Erythroblast (primary cell): ENCODE measurements around the gene FAM168A.

ENCODE experiments used
- DNase-seq, 2 experiments: peaks; one replicate each; lab custom pipeline; 2025; lab: John Stamatoyannopoulos, UW
- GATA1 ChIP-seq: IDR thresholded peaks from 2 replicates; pipeline ENCODE4 v1.6.1; 2011; ENCODE audit warnings: low read depth, mild to moderate bottlenecking, control low read depth, low read length, moderate library complexity
- POLR2A ChIP-seq: IDR thresholded peaks from 2 replicates; pipeline ENCODE4 v1.6.1; 2011; ENCODE audit warnings: mild to moderate bottlenecking, low read length

Gene FAM168A, protein sequence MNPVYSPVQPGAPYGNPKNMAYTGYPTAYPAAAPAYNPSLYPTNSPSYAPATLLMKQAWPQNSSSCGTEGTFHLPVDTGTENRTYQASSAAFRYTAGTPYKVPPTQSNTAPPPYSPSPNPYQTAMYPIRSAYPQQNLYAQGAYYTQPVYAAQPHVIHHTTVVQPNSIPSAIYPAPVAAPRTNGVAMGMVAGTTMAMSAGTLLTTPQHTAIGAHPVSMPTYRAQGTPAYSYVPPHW

GRCh38 chr11:73597956-73598718, at the start of gene FAM168A:
Gene FAM168A (minus strand): TSS chr11:73598112. CDS start chr11:73468474, 129,638 bp downstream.
- no peak for TF ChIP-seq GATA1
- TF ChIP-seq POLR2A, result peak; percentile 71
- DNase-seq, result peak; percentile 96 to 97

DNA sequence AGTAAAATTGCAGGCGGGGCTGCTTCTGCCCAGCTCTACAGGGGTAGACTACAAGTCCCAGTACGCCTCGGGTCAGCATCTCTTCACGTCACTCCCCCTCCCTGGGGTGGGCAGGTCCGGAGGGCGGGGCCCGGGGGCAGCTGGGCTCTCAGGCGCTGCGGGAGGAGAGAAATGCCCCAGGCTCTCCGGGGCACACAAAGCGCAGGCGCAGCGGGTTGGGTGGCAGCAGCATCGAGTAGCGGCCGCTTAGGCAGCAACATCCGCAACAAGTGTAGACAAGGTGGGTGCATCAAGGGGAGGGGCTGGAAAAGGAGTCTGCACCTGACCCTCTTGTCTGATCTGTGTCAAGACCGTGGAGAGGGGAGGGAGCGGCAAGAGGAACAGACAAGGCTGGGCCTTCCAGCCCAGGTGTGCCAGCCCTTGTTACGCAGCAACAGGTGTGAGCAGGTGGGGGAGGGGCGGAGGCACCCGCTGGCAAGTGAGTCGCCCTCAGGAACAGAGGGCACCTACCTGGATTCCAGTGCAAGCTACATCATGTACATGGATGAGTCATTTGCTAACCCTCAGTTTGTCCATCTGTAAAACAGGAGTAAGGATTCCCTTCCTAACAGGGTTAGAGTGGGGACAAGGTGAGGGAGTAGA, 49.7 kb upstream of the FAM168A start:
- TF ChIP-seq POLR2A (no peak), GATA1 (no peak)
- DNase-seq, result peak; percentile 51 to 58

DNA sequence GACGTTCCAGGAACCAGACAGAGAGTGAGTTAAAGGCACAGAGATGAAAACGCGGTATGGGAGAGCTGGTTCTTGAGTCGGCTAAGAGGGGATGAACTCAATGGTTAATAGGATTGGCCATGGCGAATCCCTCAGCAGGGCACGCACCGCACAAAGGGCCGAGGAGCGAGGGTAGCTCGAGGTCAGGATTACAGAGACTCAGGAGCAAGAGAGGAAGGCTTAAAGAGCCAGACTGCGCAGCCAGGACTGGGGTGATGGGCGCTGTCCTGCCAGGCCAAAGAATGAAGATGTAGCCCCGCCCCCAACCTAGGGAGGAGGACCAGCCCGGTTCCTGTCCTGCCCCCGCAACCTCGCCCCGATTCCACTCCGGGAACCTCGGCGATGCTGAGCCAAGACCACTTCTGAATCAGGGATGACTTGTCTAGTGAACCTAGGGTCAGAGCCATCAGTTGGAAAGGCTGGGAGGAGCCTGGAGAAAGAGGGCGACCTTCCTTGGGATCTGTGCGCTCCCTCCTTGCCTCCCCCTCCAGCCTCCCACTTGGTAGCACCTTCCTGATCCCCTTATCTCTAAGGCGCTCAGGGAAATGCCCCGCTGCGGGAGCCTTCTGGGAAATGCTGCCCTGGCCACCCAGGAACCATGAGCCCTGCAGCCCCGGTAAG, 48.2 kb upstream of the FAM168A start, which contains the start of gene PLEKHB1:
Gene PLEKHB1, plus strand, starts transcription at position 610 of the 660 bp plus-strand sequence. Its CDS starts 28 bp downstream, at position 638.
- TF ChIP-seq GATA1 (no peak), POLR2A (no peak)
- DNase-seq, result no peak

DNA sequence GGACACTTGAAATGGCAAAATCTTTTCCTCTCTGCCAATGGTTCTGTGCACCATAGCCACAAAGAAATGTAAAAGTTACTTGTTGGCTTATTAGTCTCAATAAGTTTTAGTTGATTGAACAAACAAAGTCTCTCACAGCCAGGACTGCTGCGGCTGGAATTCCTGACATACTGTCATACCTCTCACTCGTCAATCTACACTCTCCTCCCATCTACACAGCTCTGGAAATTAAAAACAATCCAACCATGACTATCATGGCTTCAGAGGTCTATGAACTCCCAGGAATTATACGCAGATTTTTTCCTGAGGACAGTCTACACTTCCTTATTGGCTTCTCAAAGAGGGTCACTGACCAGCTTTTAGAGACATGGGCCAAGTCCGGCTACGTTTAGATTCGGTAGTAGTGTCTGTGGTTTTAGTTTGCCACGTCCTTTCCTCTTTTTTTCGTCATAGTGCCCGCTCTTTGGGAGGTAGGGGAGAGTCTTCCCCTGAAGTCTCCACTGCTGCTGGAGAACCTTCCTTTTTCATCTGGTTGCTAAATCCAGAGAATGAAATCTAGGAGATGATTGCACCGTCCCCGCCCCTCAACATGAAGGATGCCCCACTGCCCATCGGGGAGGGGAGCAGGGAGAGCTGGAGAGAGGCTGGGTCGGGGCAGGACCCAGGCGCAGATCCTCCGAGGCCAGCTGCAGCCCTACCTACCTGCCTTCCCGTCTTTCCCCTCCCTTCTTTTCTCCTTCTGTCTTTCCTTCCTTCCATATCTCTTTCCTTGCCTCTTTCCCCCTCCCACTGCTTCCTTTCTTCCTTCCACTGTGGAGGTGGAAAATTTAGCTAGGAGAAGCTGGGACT, 47.4 kb upstream of the FAM168A start:
- no peak for TF ChIP-seq GATA1
- no peak for TF ChIP-seq POLR2A
- DNase-seq, result no peak

GRCh38 chr11:73641668-73642067, 43.8 kb upstream of the FAM168A start:
- DNase-seq, result no peak
- TF ChIP-seq GATA1, result no peak
- TF ChIP-seq POLR2A, result no peak

DNA sequence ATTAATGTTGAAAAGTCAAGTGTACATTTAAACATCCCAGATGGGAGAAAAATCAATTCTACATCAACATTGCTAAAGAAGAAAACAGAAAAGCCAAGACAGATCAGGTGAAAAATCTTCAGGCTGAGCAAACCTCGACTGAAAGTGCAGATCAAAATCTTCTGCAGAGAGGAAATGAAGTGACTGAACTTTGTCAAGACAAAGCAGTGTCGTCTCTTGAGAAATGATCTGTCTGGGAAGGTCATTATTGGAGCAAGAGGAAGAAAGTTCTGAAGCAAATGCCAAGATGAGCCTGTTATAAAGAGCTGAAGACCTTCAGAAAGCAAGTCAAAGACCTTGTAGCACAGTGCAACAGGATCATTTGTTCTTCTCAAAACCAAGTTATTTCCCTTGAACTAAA, 42.7 kb upstream of the FAM168A start:
- DNase-seq, result no peak
- TF ChIP-seq POLR2A (no peak), GATA1 (no peak)

GRCh38 chr11:73637012-73637411, 39.1 kb upstream of the FAM168A start:
- TF ChIP-seq POLR2A (no peak), GATA1 (no peak)
- no peak for DNase-seq

- DNase-seq, result no peak
- TF ChIP-seq GATA1 (no peak), POLR2A (no peak)
Measured at GRCh38 chr11:73636249-73636648, 38.3 kb upstream of the FAM168A start.

GRCh38 chr11:73635721-73636120, 37.8 kb upstream of the FAM168A start:
- DNase-seq, result no peak
- TF ChIP-seq POLR2A (no peak), GATA1 (no peak)

DNA sequence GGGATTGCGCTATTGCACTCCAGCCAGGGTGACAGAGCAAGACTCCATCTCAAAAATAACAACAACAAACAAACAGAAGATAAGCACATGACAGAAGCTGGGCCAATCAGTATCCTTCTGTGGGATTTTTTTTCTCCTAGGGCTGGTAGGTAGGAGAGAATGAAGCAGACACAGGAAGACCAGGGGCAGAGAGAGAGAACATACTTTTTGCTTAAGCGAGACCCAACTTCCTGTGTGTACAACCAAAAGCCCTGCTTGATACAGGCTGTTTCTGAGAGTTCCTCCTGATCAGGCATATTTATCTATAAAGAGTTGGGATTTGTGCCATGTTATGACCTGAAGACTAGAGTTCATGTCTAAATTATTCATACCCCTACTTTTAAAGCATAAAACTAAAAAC, 36.1 kb upstream of the FAM168A start:
- no peak for DNase-seq
- no peak for TF ChIP-seq POLR2A
- TF ChIP-seq GATA1, result no peak

DNA sequence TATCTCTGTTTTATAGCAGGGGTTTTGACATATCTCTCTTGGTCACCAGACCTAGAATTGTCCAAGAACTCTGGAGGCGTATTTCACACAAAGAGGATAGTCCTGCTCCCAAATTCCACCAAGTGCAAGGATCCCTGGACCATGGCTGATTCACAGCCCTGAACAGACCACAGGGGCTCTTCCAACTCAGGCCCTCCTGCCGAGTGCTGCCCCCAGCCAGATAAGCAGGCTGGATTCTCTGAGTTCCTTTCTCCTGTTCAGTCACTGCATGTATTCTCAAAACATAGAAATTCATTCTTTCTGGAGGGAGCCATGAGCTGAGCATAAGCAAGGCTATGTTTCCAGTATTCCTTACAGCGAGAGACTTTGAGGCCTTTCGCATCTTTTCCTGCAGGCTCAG, 35.1 kb upstream of the FAM168A start:
- DNase-seq, result no peak
- no peak for TF ChIP-seq POLR2A
- no peak for TF ChIP-seq GATA1

DNA sequence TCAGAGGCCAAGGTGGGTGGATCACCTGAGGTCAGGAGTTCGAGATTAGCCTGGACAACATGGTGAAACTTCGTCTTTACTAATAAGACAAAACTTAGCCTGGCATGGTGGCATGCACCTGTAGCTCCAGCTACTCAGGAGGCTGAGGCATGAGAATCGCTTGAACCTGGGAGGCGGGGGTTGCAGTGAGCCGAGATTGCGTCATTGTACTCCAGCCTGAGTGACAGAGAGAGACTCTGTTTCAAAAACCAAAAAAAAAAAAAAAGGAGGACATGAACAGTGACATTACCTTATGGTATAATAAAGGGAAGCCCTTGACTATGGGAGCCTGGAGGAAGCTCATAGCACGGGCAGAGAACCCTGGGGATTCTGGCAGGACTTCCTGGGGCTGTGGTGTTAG, 32.0 kb upstream of the FAM168A start:
- no peak for TF ChIP-seq POLR2A
- no peak for TF ChIP-seq GATA1
- no peak for DNase-seq
